ENCODE data around the gene DCP1A.
"Not testable (repeated sequence)": the region's sequence is repeated elsewhere in the genome, so short reads cannot be mapped to it uniquely, and the experiment has no call there.

DCP1A gene

GRCh38 chr3:53357458-53357857 lies 10.1 kb upstream of the DCP1A start:
- TF ChIP-seq Cebpa-rat (IDR thresholded peaks at IDR 0.05): no peak
- Histone ChIP-seq H3K4me2 (no peak overlapping the region), H3K9me3 (no peaks in the 10 kb centered on the region), H3K9ac (no peak overlapping the region), H4K20me1 (no peaks in the 10 kb centered on the region), H3K4me1 (no peaks in the 10 kb centered on the region), H3K4me3 (no peak overlapping the region), H3K27me3 (no peaks in the 10 kb centered on the region), H3K27ac (no peak overlapping the region), H3K36me3 (no peaks in the 10 kb centered on the region)

DNA sequence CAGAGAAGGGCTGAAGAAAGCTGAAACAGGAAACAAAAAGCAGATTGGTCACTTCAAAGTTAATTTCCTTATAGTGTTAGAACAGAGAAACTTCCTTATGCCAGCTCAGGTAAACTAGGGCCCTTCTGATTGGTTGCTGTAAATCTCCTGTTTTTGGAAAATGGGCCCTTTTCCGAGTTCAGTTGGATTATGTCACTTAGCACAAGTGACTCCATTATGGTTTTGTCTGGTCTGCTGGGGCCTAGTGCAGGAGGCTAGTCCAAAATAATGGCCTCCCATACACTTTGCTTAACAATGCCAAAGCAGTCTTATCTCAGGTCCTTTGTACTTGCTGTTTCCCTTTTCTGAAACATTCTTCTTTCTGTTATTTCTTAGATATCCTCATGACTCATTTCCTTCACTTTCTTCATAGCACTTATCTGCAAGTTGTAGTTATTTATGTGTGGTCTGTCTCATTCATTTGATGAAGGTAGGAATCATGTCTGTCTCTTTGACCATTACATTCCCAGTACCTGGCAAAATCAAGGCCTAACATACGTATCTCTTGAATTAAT lies 7.7 kb upstream of the DCP1A start:
- Histone ChIP-seq H3K4me3 (no peak overlapping the region), H3K36me3 (no peaks in the 10 kb centered on the region), H3K9me3 (no peaks in the 10 kb centered on the region), H3K4me1 (no peaks in the 10 kb centered on the region), H3K4me2 (no peak overlapping the region), H3K27me3 (no peaks in the 10 kb centered on the region), H4K20me1 (no peaks in the 10 kb centered on the region), H3K9ac (no peak overlapping the region), H3K27ac (no peak overlapping the region)
- no peak for TF ChIP-seq Cebpa-rat (IDR thresholded peaks at IDR 0.05)

DNA sequence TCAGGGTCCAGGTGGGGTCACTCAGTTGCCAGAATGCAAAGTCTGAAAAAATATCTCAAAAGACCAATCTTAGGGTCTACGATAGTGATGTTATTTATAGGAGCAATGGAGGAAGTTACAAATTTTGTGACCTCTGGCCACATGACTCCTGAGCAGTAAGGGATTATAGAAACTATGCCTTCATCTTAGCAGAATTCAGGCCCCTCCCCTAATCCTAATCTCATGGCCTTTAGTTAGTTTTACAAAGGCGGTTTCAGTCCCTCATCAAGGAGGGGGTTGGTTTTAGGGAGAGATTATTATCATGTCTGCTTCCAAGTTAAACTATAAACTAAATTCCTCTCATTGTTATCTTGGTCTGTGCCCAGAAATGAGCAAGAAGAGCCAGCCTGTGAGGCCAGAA lies 5.9 kb upstream of the DCP1A start:
- no peaks in the 10 kb centered on the region for H3K27me3 ChIP-seq
- H3K9me3 ChIP-seq: no peaks in the 10 kb centered on the region

DNA sequence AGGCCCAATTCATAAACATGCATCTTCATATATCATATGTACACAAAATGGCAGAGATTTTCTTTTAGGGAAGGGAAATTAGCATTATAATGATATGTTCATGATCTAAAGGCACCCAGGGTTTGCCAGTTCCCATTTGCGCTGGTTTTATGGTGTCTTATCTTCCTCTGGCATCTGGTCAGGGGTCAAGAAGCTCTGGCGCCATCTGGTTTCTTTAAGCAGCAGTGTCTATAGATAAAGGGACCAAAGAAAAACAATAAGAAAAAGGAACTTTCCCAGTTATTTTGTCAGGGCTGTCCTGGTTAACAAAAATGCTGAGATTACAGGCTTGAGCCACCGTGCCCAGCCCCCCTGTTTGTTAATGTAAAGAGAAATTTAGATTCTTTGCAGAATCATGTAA lies 3.3 kb upstream of the DCP1A start:
- Histone ChIP-seq H3K36me3 (no peaks in the 10 kb centered on the region), H3K9ac (no peak overlapping the region), H3K4me1 (peaks cover 15% of the 10 kb centered on the region), H3K4me2 (no peak overlapping the region), H3K27ac (no peak overlapping the region), H3K9me3 (no peaks in the 10 kb centered on the region), H3K4me3 (no peak overlapping the region), H3K27me3 (no peaks in the 10 kb centered on the region), H4K20me1 (no peaks in the 10 kb centered on the region; the same call in 1 of the 2 replicates)
- no peak for TF ChIP-seq Cebpa-rat (IDR thresholded peaks at IDR 0.05)

More for the DNA sequence above, 5.9 kb upstream of the DCP1A start:
- no peak overlapping the region for H3K4me2 ChIP-seq
- H3K27ac ChIP-seq: no peak overlapping the region
- H3K4me1 ChIP-seq: peaks cover 1% of the 10 kb centered on the region
- no peak for TF ChIP-seq Cebpa-rat (IDR thresholded peaks at IDR 0.05)
- H4K20me1 ChIP-seq: no peaks in the 10 kb centered on the region
- H3K36me3 ChIP-seq: no peaks in the 10 kb centered on the region
- no peak overlapping the region for H3K4me3 ChIP-seq
- H3K9ac ChIP-seq: no peak overlapping the region

- Histone ChIP-seq H3K4me3 (peak overlapping the region; percentile 96), H3K36me3 (peaks cover 15% of the 10 kb centered on the region), H3K4me1 (peaks cover 20% of the 10 kb centered on the region), H3K9ac (peak overlapping the region; percentile 95), H3K27ac (peak overlapping the region; percentile 90), H3K4me2 (peak overlapping the region; percentile 90)
- H3K27me3 ChIP-seq, H4K20me1 ChIP-seq, H3K9me3 ChIP-seq: not testable (repeated sequence)
Measured at GRCh38 chr3:53348118-53348517, 775 bp upstream of the DCP1A start.

GRCh38 chr3:53346922-53347260 lies 452 bp downstream of the DCP1A start:
- no peak for TF ChIP-seq Cebpa-rat (IDR thresholded peaks at IDR 0.05)
- H3K4me3 ChIP-seq: peak overlapping the region; percentile 96
- H3K36me3 ChIP-seq: peaks cover 28% of the 10 kb centered on the region

GRCh38 chr3:53346514-53346913 lies 829 bp downstream of the DCP1A start:
- peaks cover 31% of the 10 kb centered on the region for H3K36me3 ChIP-seq
- no peaks in the 10 kb centered on the region for H3K9me3 ChIP-seq
- peak overlapping the region; percentile 90 for H3K27ac ChIP-seq
- H3K4me3 ChIP-seq: peak overlapping the region; percentile 96
- peaks cover 7% of the 10 kb centered on the region; the same call in 1 of the 2 replicates for H4K20me1 ChIP-seq
- TF ChIP-seq Cebpa-rat (IDR thresholded peaks at IDR 0.05): no peak
- no peaks in the 10 kb centered on the region for H3K27me3 ChIP-seq
- H3K9ac ChIP-seq: peak overlapping the region; percentile 95
- H3K4me2 ChIP-seq: peak overlapping the region; percentile 93
- peaks cover 20% of the 10 kb centered on the region for H3K4me1 ChIP-seq

More at GRCh38 chr3:53346922-53347260, 452 bp downstream of the DCP1A start:
- Histone ChIP-seq H3K27ac (peak overlapping the region; percentile 90), H4K20me1 (peaks cover 7% of the 10 kb centered on the region; the same call in 1 of the 2 replicates), H3K27me3 (no peaks in the 10 kb centered on the region), H3K4me1 (peaks cover 20% of the 10 kb centered on the region), H3K9me3 (no peaks in the 10 kb centered on the region), H3K9ac (peak overlapping the region; percentile 95), H3K4me2 (peak overlapping the region; percentile 93)

GRCh38 chr3:53342353-53342752 lies 5.0 kb downstream of the DCP1A start:
- Histone ChIP-seq H3K4me2 (no peak overlapping the region), H3K4me1 (peaks cover 14% of the 10 kb centered on the region), H4K20me1 (peaks cover 21% of the 10 kb centered on the region; the same call in 1 of the 2 replicates), H3K27ac (no peak overlapping the region), H3K27me3 (no peaks in the 10 kb centered on the region), H3K9ac (no peak overlapping the region), H3K4me3 (no peak overlapping the region), H3K9me3 (no peaks in the 10 kb centered on the region), H3K36me3 (peaks cover 70% of the 10 kb centered on the region)
- no peak for TF ChIP-seq Cebpa-rat (IDR thresholded peaks at IDR 0.05)

GRCh38 chr3:53337167-53337940 lies 10.0 kb downstream of the DCP1A start:
- H3K9ac ChIP-seq: no peak overlapping the region
- H3K27me3 ChIP-seq: no peaks in the 10 kb centered on the region
- H3K4me1 ChIP-seq: no peaks in the 10 kb centered on the region
- no peak overlapping the region for H3K27ac ChIP-seq
- no peak overlapping the region for H3K4me3 ChIP-seq
- peaks cover 38% of the 10 kb centered on the region; the same call in 1 of the 2 replicates for H4K20me1 ChIP-seq
- H3K4me2 ChIP-seq: no peak overlapping the region
- TF ChIP-seq Cebpa-rat (IDR thresholded peaks at IDR 0.05): no peak
- H3K36me3 ChIP-seq: peaks cover 93% of the 10 kb centered on the region
- no peaks in the 10 kb centered on the region for H3K9me3 ChIP-seq

GRCh38 chr3:53334742-53335141 lies 12.6 kb downstream of the DCP1A start:
- no peaks in the 10 kb centered on the region for H3K27me3 ChIP-seq
- peaks cover 90% of the 10 kb centered on the region for H3K36me3 ChIP-seq

More at GRCh38 chr3:53334742-53335141, 12.6 kb downstream of the DCP1A start:
- Histone ChIP-seq H3K4me3 (no peak overlapping the region), H3K27ac (no peak overlapping the region), H4K20me1 (peaks cover 57% of the 10 kb centered on the region), H3K4me2 (no peak overlapping the region), H3K9ac (no peak overlapping the region), H3K9me3 (no peaks in the 10 kb centered on the region), H3K4me1 (no peaks in the 10 kb centered on the region)
- TF ChIP-seq Cebpa-rat (IDR thresholded peaks at IDR 0.05): no peak
